CD1c-positive myeloid dendritic cell (primary cell): ENCODE data around the gene ARL4A.
"Not testable (repeated sequence)": the region's sequence is repeated elsewhere in the genome, so short reads cannot be mapped to it uniquely, and the experiment has no call there.

ENCODE experiments used
- DNase-seq: peaks from one replicate; pipeline ENCODE4 v3.0.0-alpha.2; 2016; ENCODE audit errors: extremely low spot score

ARL4A gene

GRCh38 chr7:12686891-12687717 is at the start of gene ARL4A:
TSS of gene ARL4A (plus strand) at chr7:12687633. CDS start at chr7:12688255, 622 bp downstream.
- peak; percentile 98 for DNase-seq

GRCh38 chr7:12637819-12638592 is 49.4 kb upstream of the ARL4A start:
- peak; percentile 52 for DNase-seq

- DNase-seq, result peak; percentile 76
Observed at GRCh38 chr7:12638851-12639456, 48.5 kb upstream of the ARL4A start.

- DNase-seq, result no peak
Observed at GRCh38 chr7:12640299-12641096, 46.9 kb upstream of the ARL4A start.

GRCh38 chr7:12641196-12641595 is 46.2 kb upstream of the ARL4A start:
- no peak for DNase-seq

- DNase-seq, result no peak
Observed at GRCh38 chr7:12642508-12642907, 44.9 kb upstream of the ARL4A start.

GRCh38 chr7:12643001-12643643 is 44.3 kb upstream of the ARL4A start:
- DNase-seq, result no peak

- peak; percentile 66 for DNase-seq
Observed at GRCh38 chr7:12643644-12644043, 43.8 kb upstream of the ARL4A start.

- DNase-seq, result not testable (repeated sequence)
Observed at GRCh38 chr7:12645212-12645611, 42.2 kb upstream of the ARL4A start.

GRCh38 chr7:12646139-12646538 is 41.3 kb upstream of the ARL4A start:
- no peak for DNase-seq

GRCh38 chr7:12647364-12648219 is 39.8 kb upstream of the ARL4A start:
- peak; percentile 18 for DNase-seq

GRCh38 chr7:12648704-12649261 is 38.6 kb upstream of the ARL4A start:
- DNase-seq, result no peak

GRCh38 chr7:12649348-12649747 is 38.1 kb upstream of the ARL4A start:
- DNase-seq, result no peak

GRCh38 chr7:12650080-12650479 is 37.4 kb upstream of the ARL4A start:
- DNase-seq, result no peak

GRCh38 chr7:12653110-12653509 is 34.3 kb upstream of the ARL4A start:
- DNase-seq, result no peak

GRCh38 chr7:12653518-12653917 is 33.9 kb upstream of the ARL4A start:
- DNase-seq, result no peak

GRCh38 chr7:12655161-12655560 is 32.3 kb upstream of the ARL4A start:
- no peak for DNase-seq

GRCh38 chr7:12660423-12660822 is 27.0 kb upstream of the ARL4A start:
- DNase-seq, result not testable (repeated sequence)

GRCh38 chr7:12660986-12661385 is 26.4 kb upstream of the ARL4A start:
- not testable (repeated sequence) for DNase-seq

- DNase-seq, result no peak
Observed at GRCh38 chr7:12661581-12661980, 25.9 kb upstream of the ARL4A start.
